OCI-LY7 (cell line): ENCODE results near the gene GNPDA1. TPM values are rescaled to one million over a fixed set of nuclear protein-coding genes. Genes with fewer than 3 reads are reported as not detected.
"Not testable (repeated sequence)": the region's sequence is repeated elsewhere in the genome, so short reads cannot be mapped to it uniquely, and the experiment has no call there.

Source experiments
- BruUV-seq: library from RNA; stranded (reverse); fragments of 400-500 nt; replicated peaks from 2 replicates; lab custom pipeline; 2021; lab: Mats Ljungman, UMichigan
- CTCF ChIA-PET: fragments of 300-600 bp; sonication (Branson Sonifier 250); formaldehyde crosslinking; loops from one replicate; lab custom pipeline; 2022; ENCODE audit warnings: antibody characterized with exemption; ENCODE audit not compliant: unreplicated experiment; lab: Charles Lee
- POLR2A ChIA-PET: fragments of 300-600 bp; sonication (Branson Sonifier 250); formaldehyde crosslinking; loops from one replicate; lab custom pipeline; 2022; ENCODE audit warnings: antibody characterized with exemption; lab: Charles Lee
- DNase-seq: peaks from one replicate; pipeline ENCODE4 v3.0.0-alpha.2; 2015; ENCODE audit warnings: low spot score
- H2AFZ ChIP-seq: fragments of 200-600 bp; sonication (generic), shearing (Covaris generic); 2 replicates; pipeline ENCODE4 v1.6.1; 2014; ENCODE audit warnings: mild to moderate bottlenecking, antibody characterized with exemption, low read length, moderate library complexity
- H3K27ac ChIP-seq: fragments of 200-600 bp; sonication (generic); 2 replicates; pipeline ENCODE4 v1.5.1; 2014; ENCODE audit warnings: mixed run types, low read depth, mild to moderate bottlenecking, moderate library complexity, low read length, inconsistent platforms; ENCODE audit not compliant: poor library complexity, severe bottlenecking
- H3K36me3 ChIP-seq: fragments of 200-600 bp; sonication (generic); 2 replicates; pipeline ENCODE4 v1.6.1; 2014; ENCODE audit warnings: mild to moderate bottlenecking, antibody characterized with exemption, low read length, moderate library complexity, mixed read lengths; ENCODE audit not compliant: insufficient read depth
- H3K4me1 ChIP-seq: fragments of 200-600 bp; sonication (generic); 2 replicates; pipeline ENCODE4 v1.5.1; 2014; ENCODE audit warnings: mild to moderate bottlenecking, low read length; ENCODE audit not compliant: insufficient read depth, poor library complexity, severe bottlenecking
- H3K4me2 ChIP-seq: fragments of 200-600 bp; sonication (generic); 2 replicates; pipeline ENCODE4 v1.6.1; 2014; ENCODE audit warnings: mild to moderate bottlenecking, low read length
- H3K4me3 ChIP-seq: fragments of 200-600 bp; sonication (generic); 2 replicates; pipeline ENCODE4 v1.5.1; 2014; ENCODE audit warnings: mild to moderate bottlenecking, low read depth, low read length; ENCODE audit not compliant: poor library complexity, severe bottlenecking
- H3K79me2 ChIP-seq: fragments of 200-600 bp; sonication (generic); 2 replicates; pipeline ENCODE4 v1.6.1; 2016; ENCODE audit warnings: low read depth, mild to moderate bottlenecking, low read length, moderate library complexity, mixed read lengths; ENCODE audit not compliant: insufficient read depth
- H3K9me2 ChIP-seq: fragments of 200-600 bp; sonication (generic); 2 replicates; pipeline ENCODE4 v1.6.1; 2016; ENCODE audit warnings: mild to moderate bottlenecking, low read length, mixed read lengths; ENCODE audit not compliant: insufficient read depth
- H3K9me3 ChIP-seq: fragments of 200-600 bp; sonication (generic); 2 replicates; pipeline ENCODE4 v1.6.1; 2014; ENCODE audit warnings: mild to moderate bottlenecking, mixed run types, low read length, mixed read lengths
- H4K20me1 ChIP-seq: fragments of 200-600 bp; sonication (generic); 2 replicates; pipeline ENCODE4 v1.6.1; 2014; ENCODE audit warnings: mild to moderate bottlenecking, antibody characterized with exemption, low read length, moderate library complexity, mixed read lengths; ENCODE audit not compliant: insufficient read depth
- CTCF ChIP-seq: fragments of 200-600 bp; sonication (generic); conservative IDR thresholded peaks from 2 replicates; pipeline ENCODE4 v1.5.1; 2014; ENCODE audit warnings: mild to moderate bottlenecking, antibody characterized with exemption, low read length, moderate library complexity, mixed read lengths
- EZH2phosphoT487 ChIP-seq: fragments of 200-600 bp; sonication (generic); IDR thresholded peaks from 2 replicates; pipeline ENCODE4 v1.6.1; 2018; ENCODE audit warnings: low read depth, borderline replicate concordance, mild to moderate bottlenecking, mixed run types, antibody characterized with exemption, low read length, moderate library complexity, mixed read lengths
- intact Hi-C: fragments of 100-400 bp; cut with micrococcal nuclease; formaldehyde crosslinking; loops from one replicate; pipeline ENCODE4 v1.10.0; 2022; ENCODE audit not compliant: unreplicated experiment
- total RNA-seq, 2 experiments: library from RNA; depleted of rRNA in 1 of 2; stranded (reverse); fragments of >200 nt in 1 of 2; shearing (Covaris generic) in 1 of 2; gene quantifications; 2 replicates each; pipeline ENCODE4 v1.2.3, GENCODE V29; 2014 to 2022

GNPDA1 gene
- total RNA-seq, 2 experiments from 2014 or later: 20.2 to 23.1 TPM

- ChIA-PET POLR2A (interaction anchor here (1.1 kb wide), 1 partner anchor 12 kb away, joined by 3 read pairs; no protein-coding TSS in a partner anchor), CTCF (no interaction called here)
- no peak for TF ChIP-seq CTCF
- Histone ChIP-seq H3K27ac (no peak overlapping the region), H3K36me3 (no peaks in the 10 kb centered on the region), H3K9me2 (no peaks in the 10 kb centered on the region), H3K79me2 (no peaks in the 10 kb centered on the region), H3K4me3 (no peak overlapping the region), H2AFZ (no peak overlapping the region), H3K9me3 (no peaks in the 10 kb centered on the region), H3K4me2 (no peak overlapping the region), H3K4me1 (no peaks in the 10 kb centered on the region), H4K20me1 (no peaks in the 10 kb centered on the region)
- DNase-seq: no peak
- BruUV-seq: no TSS peak
- intact Hi-C loops: no loop called here
Measured at GRCh38 chr5:142048272-142048671, 35.4 kb upstream of the GNPDA1 start.

GRCh38 chr5:142046191-142046590 lies 33.4 kb upstream of the GNPDA1 start:
- DNase-seq: no peak
- ChIA-PET CTCF (no interaction called here), POLR2A (interaction anchor here (1.1 kb wide), 1 partner anchor 598 kb away, joined by 3 read pairs; no protein-coding TSS in a partner anchor)
- Histone ChIP-seq H2AFZ (no peak overlapping the region), H3K4me3 (no peak overlapping the region), H3K9me3 (no peaks in the 10 kb centered on the region), H4K20me1 (no peaks in the 10 kb centered on the region), H3K4me2 (no peak overlapping the region), H3K9me2 (no peaks in the 10 kb centered on the region), H3K36me3 (no peaks in the 10 kb centered on the region), H3K79me2 (no peaks in the 10 kb centered on the region), H3K4me1 (no peaks in the 10 kb centered on the region), H3K27ac (no peak overlapping the region)
- intact Hi-C loops: no loop called here
- no TSS peak for BruUV-seq
- TF ChIP-seq EZH2phosphoT487: no peak
- no peak for TF ChIP-seq CTCF

GRCh38 chr5:142040881-142041280 lies 28.1 kb upstream of the GNPDA1 start:
- DNase-seq, H3K79me2 ChIP-seq, H2AFZ ChIP-seq, H3K36me3 ChIP-seq, intact Hi-C loops, BruUV-seq, POLR2A ChIA-PET, H3K4me1 ChIP-seq, CTCF ChIA-PET, H3K9me3 ChIP-seq, H4K20me1 ChIP-seq, H3K9me2 ChIP-seq, H3K4me3 ChIP-seq, H3K27ac ChIP-seq, H3K4me2 ChIP-seq: not testable (repeated sequence)
